WTC11 (cell line): Measurements from ENCODE around the gene ARPC2.

Experiments used
- CREM ChIP-seq: sonication (generic); formaldehyde crosslinking; IDR thresholded peaks from 2 replicates; pipeline ENCODE4 v1.8.1; 2022; ENCODE audit warnings: mild to moderate bottlenecking, missing genetic modification reagents, moderate library complexity
- NFYB ChIP-seq: sonication (generic); formaldehyde crosslinking; conservative IDR thresholded peaks from 2 replicates; pipeline ENCODE4 v1.8.0; 2022; ENCODE audit warnings: low read depth, missing genetic modification reagents
- NR3C1 ChIP-seq: sonication (generic); formaldehyde crosslinking; conservative IDR thresholded peaks from 2 replicates; pipeline ENCODE4 v1.8.1; 2023; ENCODE audit warnings: low read depth, mild to moderate bottlenecking, missing genetic modification reagents
- RELA ChIP-seq: sonication (generic); formaldehyde crosslinking; IDR thresholded peaks from 2 replicates; pipeline ENCODE4 v1.8.1; 2022; ENCODE audit warnings: missing genetic modification reagents, mild to moderate bottlenecking, borderline replicate concordance
- SP1 ChIP-seq: sonication (generic); formaldehyde crosslinking; conservative IDR thresholded peaks from 2 replicates; pipeline ENCODE4 v1.8.1; 2022; ENCODE audit warnings: missing genetic modification reagents
- TEAD1 ChIP-seq: sonication (generic); formaldehyde crosslinking; IDR thresholded peaks from 2 replicates; pipeline ENCODE4 v1.8.0; 2022; ENCODE audit warnings: mild to moderate bottlenecking, missing genetic modification reagents
- TP53 ChIP-seq: sonication (generic); formaldehyde crosslinking; IDR thresholded peaks from 2 replicates; pipeline ENCODE4 v1.8.1; 2023; ENCODE audit warnings: mild to moderate bottlenecking, missing genetic modification reagents
- ZNF121 ChIP-seq: sonication (generic); formaldehyde crosslinking; IDR thresholded peaks from 2 replicates; pipeline ENCODE4 v1.8.0; 2023; ENCODE audit warnings: missing genetic modification reagents
- ZNF138 ChIP-seq: sonication (generic); formaldehyde crosslinking; conservative IDR thresholded peaks from 2 replicates; pipeline ENCODE4 v1.8.1; 2022; ENCODE audit warnings: mild to moderate bottlenecking, moderate library complexity, missing genetic modification reagents
- ZNF317 ChIP-seq: sonication (generic); formaldehyde crosslinking; IDR thresholded peaks from 2 replicates; pipeline ENCODE4 v1.8.1; 2023; ENCODE audit warnings: low read depth, mild to moderate bottlenecking, moderate library complexity, missing genetic modification reagents, borderline replicate concordance
- ZNF423 ChIP-seq: fragments of 250-450 bp; sonication (Bioruptor Pico); IDR thresholded peaks from 2 replicates; pipeline ENCODE4 v2.1.2; 2022; ENCODE audit warnings: mild to moderate bottlenecking, moderate library complexity
- TF ChIP-seq, protein P1 (sequence below): fragments of 200-600 bp; IDR thresholded peaks from 2 replicates; pipeline ENCODE4 v1.8.0; 2022; ENCODE audit warnings: antibody characterized with exemption
- TF ChIP-seq, protein P2 (sequence below): sonication (generic); formaldehyde crosslinking; IDR thresholded peaks from 2 replicates; pipeline ENCODE4 v1.8.1; 2023; ENCODE audit warnings: mild to moderate bottlenecking, missing genetic modification reagents, moderate library complexity
- TF ChIP-seq, protein P3 (sequence below): sonication (generic); formaldehyde crosslinking; IDR thresholded peaks from 2 replicates; pipeline ENCODE4 v1.8.1; 2022; ENCODE audit warnings: low read depth, missing genetic modification reagents, borderline replicate concordance

DNA sequence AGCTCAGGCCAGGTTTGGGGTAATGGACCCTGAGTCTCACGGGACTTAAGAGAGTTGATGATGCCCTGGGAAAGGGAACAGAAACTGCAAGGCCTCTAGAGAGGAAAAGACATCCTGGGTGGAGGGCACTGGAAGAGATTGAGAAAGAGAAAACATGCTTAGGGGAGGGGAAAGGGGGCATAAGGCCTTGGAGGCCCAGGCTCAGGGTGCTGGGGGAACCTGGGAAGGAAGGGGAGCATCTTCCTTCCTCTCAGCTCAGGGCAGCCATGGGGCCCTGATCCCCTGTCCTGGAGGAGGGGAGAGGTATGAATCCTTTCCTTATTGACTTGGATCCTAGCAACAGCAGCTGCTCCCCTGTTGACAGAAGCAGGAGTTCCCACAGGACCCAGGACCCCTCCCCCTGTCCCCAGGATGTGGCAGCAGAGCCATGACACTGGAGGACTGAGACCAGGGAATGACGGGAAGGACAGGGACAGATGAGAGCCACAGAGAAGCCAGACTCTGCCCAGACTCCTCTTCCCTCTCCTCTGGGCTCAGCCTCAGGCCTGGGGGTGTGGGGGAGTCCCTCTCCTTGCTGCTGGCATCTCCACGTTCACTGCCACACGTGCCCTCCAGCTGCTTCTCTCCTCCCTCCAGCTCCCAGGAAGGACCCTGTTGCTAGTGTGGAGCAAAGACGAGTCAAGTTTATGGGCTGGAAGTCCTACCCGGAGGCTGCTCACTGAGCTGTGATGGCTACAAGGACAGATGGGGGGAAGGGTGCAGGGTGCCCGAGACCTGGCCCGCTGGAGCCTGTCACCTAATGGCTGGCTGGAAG, 44.6 kb downstream of the ARPC2 start:
- TF ChIP-seq, protein P1, sequence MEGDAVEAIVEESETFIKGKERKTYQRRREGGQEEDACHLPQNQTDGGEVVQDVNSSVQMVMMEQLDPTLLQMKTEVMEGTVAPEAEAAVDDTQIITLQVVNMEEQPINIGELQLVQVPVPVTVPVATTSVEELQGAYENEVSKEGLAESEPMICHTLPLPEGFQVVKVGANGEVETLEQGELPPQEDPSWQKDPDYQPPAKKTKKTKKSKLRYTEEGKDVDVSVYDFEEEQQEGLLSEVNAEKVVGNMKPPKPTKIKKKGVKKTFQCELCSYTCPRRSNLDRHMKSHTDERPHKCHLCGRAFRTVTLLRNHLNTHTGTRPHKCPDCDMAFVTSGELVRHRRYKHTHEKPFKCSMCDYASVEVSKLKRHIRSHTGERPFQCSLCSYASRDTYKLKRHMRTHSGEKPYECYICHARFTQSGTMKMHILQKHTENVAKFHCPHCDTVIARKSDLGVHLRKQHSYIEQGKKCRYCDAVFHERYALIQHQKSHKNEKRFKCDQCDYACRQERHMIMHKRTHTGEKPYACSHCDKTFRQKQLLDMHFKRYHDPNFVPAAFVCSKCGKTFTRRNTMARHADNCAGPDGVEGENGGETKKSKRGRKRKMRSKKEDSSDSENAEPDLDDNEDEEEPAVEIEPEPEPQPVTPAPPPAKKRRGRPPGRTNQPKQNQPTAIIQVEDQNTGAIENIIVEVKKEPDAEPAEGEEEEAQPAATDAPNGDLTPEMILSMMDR, result no peak
- TF ChIP-seq RELA (CRISPR knock-in tag) (no peak), ZNF317 (CRISPR knock-in tag) (no peak), TP53 (CRISPR knock-in tag) (no peak), NFYB (CRISPR knock-in tag) (no peak), ZNF121 (CRISPR knock-in tag) (no peak), ZNF138 (CRISPR knock-in tag) (no peak), SP1 (no peak), NR3C1 (no peak), ZNF423 (CRISPR knock-in tag) (no peak), TEAD1 (CRISPR knock-in tag) (no peak), CREM (CRISPR knock-in tag) (no peak)
- TF ChIP-seq, protein P2, sequence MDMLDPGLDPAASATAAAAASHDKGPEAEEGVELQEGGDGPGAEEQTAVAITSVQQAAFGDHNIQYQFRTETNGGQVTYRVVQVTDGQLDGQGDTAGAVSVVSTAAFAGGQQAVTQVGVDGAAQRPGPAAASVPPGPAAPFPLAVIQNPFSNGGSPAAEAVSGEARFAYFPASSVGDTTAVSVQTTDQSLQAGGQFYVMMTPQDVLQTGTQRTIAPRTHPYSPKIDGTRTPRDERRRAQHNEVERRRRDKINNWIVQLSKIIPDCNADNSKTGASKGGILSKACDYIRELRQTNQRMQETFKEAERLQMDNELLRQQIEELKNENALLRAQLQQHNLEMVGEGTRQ (CRISPR knock-in tag), result no peak
- TF ChIP-seq, protein P3, sequence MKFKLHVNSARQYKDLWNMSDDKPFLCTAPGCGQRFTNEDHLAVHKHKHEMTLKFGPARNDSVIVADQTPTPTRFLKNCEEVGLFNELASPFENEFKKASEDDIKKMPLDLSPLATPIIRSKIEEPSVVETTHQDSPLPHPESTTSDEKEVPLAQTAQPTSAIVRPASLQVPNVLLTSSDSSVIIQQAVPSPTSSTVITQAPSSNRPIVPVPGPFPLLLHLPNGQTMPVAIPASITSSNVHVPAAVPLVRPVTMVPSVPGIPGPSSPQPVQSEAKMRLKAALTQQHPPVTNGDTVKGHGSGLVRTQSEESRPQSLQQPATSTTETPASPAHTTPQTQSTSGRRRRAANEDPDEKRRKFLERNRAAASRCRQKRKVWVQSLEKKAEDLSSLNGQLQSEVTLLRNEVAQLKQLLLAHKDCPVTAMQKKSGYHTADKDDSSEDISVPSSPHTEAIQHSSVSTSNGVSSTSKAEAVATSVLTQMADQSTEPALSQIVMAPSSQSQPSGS (CRISPR knock-in tag), result no peak
